H9 (cell line): ENCODE results near the gene HOGA1. TPM values are rescaled to one million over a fixed set of nuclear protein-coding genes. Genes with fewer than 3 reads are reported as not detected.

Experiments
- DNase-seq: peaks from one replicate; pipeline ENCODE4 v3.0.0-alpha.2; 2017
- H2AFZ ChIP-seq: one replicate; pipeline ENCODE4 v1.6.1; 2013; ENCODE audit warnings: mild to moderate bottlenecking, low read length, control low read depth, moderate library complexity
- H2AK5ac ChIP-seq: 2 replicates; pipeline ENCODE4 v1.6.1; 2013; ENCODE audit warnings: low read length, control low read depth, mixed read lengths; ENCODE audit not compliant: insufficient read length
- H2BK120ac ChIP-seq: one replicate; pipeline ENCODE4 v1.6.1; 2013; ENCODE audit warnings: low read depth, mild to moderate bottlenecking, low read length, control low read depth, inconsistent platforms; ENCODE audit not compliant: poor library complexity, severe bottlenecking
- H2BK12ac ChIP-seq: 2 replicates; pipeline ENCODE4 v1.6.1; 2013; ENCODE audit warnings: low read length, control low read depth, mixed read lengths, low read depth; ENCODE audit not compliant: insufficient read length
- H2BK15ac ChIP-seq: 2 replicates; pipeline ENCODE4 v1.6.1; 2013; ENCODE audit warnings: low read depth, low read length, control low read depth
- H2BK20ac ChIP-seq: one replicate; pipeline ENCODE4 v1.6.1; 2013; ENCODE audit warnings: low read depth, mild to moderate bottlenecking, low read length, control low read depth, inconsistent platforms; ENCODE audit not compliant: poor library complexity, severe bottlenecking
- H2BK5ac ChIP-seq: 2 replicates; pipeline ENCODE4 v1.6.1; 2013; ENCODE audit warnings: low read length, control low read depth, mixed read lengths; ENCODE audit not compliant: insufficient read length
- H3K14ac ChIP-seq: 2 replicates; pipeline ENCODE4 v1.6.1; 2013; ENCODE audit warnings: low read length, control low read depth; ENCODE audit not compliant: insufficient read depth
- H3K18ac ChIP-seq: 2 replicates; pipeline ENCODE4 v1.6.1; 2013; ENCODE audit warnings: low read depth, mild to moderate bottlenecking, mixed read lengths, low read length, control low read depth; ENCODE audit not compliant: insufficient read length
- H3K23ac ChIP-seq: 2 replicates; pipeline ENCODE4 v1.6.1; 2013; ENCODE audit warnings: low read length, control low read depth, mixed read lengths, low read depth; ENCODE audit not compliant: insufficient read length
- H3K23me2 ChIP-seq: 2 replicates; pipeline ENCODE4 v1.6.1; 2013; ENCODE audit warnings: low read depth, mild to moderate bottlenecking, mixed read lengths, low read length, control low read depth; ENCODE audit not compliant: insufficient read length, poor library complexity, severe bottlenecking
- H3K27ac ChIP-seq: 2 replicates; pipeline ENCODE4 v1.5.1; 2013; ENCODE audit warnings: low read length, control low read depth, mixed read lengths, low read depth; ENCODE audit not compliant: insufficient read length
- H3K27me3 ChIP-seq: 2 replicates; pipeline ENCODE4 v1.6.1; 2013; ENCODE audit warnings: low read length, control low read depth, inconsistent platforms; ENCODE audit not compliant: insufficient read depth
- H3K4ac ChIP-seq: 2 replicates; pipeline ENCODE4 v1.6.1; 2013; ENCODE audit warnings: low read depth, mild to moderate bottlenecking, control low read depth, inconsistent platforms, low read length, moderate library complexity
- H3K4me1 ChIP-seq: 2 replicates; pipeline ENCODE4 v1.6.1; 2013; ENCODE audit warnings: low read length, control low read depth, inconsistent platforms; ENCODE audit not compliant: insufficient read depth
- H3K4me2 ChIP-seq: 2 replicates; pipeline ENCODE4 v1.6.1; 2013; ENCODE audit warnings: low read length, control low read depth, mixed read lengths; ENCODE audit not compliant: insufficient read length, insufficient read depth
- H3K56ac ChIP-seq: 2 replicates; pipeline ENCODE4 v1.6.1; 2013; ENCODE audit warnings: low read depth, mild to moderate bottlenecking, mixed read lengths, low read length, control low read depth; ENCODE audit not compliant: insufficient read length
- H3K79me1 ChIP-seq: 2 replicates; pipeline ENCODE4 v1.6.1; 2013; ENCODE audit warnings: low read depth, mild to moderate bottlenecking, moderate library complexity, low read length, control low read depth, inconsistent platforms; ENCODE audit not compliant: insufficient read depth, poor library complexity, severe bottlenecking
- H3K79me2 ChIP-seq: 2 replicates; pipeline ENCODE4 v1.6.1; 2013; ENCODE audit warnings: low read length, control low read depth, inconsistent platforms; ENCODE audit not compliant: insufficient read depth
- H3K9ac ChIP-seq: 2 replicates; pipeline ENCODE4 v1.6.1; 2013; ENCODE audit warnings: low read length, control low read depth, mixed read lengths; ENCODE audit not compliant: insufficient read length; ENCODE audit errors: extremely low read depth
- H3K9me3 ChIP-seq: one replicate; pipeline ENCODE4 v1.6.1; 2013; ENCODE audit warnings: low read depth, low read length, inconsistent platforms; ENCODE audit not compliant: control insufficient read depth
- H3T11ph ChIP-seq: one replicate; pipeline ENCODE4 v1.6.1; 2013; ENCODE audit warnings: mild to moderate bottlenecking, low read length, control low read depth, inconsistent platforms
- H4K20me1 ChIP-seq: one replicate; pipeline ENCODE4 v1.6.1; 2013; ENCODE audit not compliant: control insufficient read depth, insufficient read length, insufficient read depth
- H4K5ac ChIP-seq: 2 replicates; pipeline ENCODE4 v1.6.1; 2013; ENCODE audit warnings: low read depth, mild to moderate bottlenecking, mixed read lengths, low read length, control low read depth; ENCODE audit not compliant: insufficient read length
- H4K8ac ChIP-seq: replicated peaks from 2 replicates; pipeline ENCODE4 v1.6.1; 2013; ENCODE audit warnings: low read length, control low read depth, mixed read lengths, low read depth; ENCODE audit not compliant: insufficient read length
- H4K91ac ChIP-seq: 2 replicates; pipeline ENCODE4 v1.6.1; 2013; ENCODE audit warnings: low read depth, mild to moderate bottlenecking, moderate library complexity, mixed read lengths, low read length, control low read depth; ENCODE audit not compliant: insufficient read length
- H3K27ac Mint-ChIP-seq, 3 experiments: 2 replicates in 2 of 3; 3 replicates in 1 of 3; pipeline ENCODE4 v1.8.0; 2020 to 2021; ENCODE audit warnings: mixed read lengths in 3 of 3, mild to moderate bottlenecking in 1 of 3, moderate library complexity in 1 of 3
- H3K27me3 Mint-ChIP-seq: 2 replicates; pipeline ENCODE4 v1.8.0; 2021; ENCODE audit warnings: low read depth, mild to moderate bottlenecking, moderate library complexity, mixed read lengths
- H3K36me3 Mint-ChIP-seq, 3 experiments: 2 replicates in 2 of 3; 3 replicates in 1 of 3; pipeline ENCODE4 v1.8.0; 2020 to 2021; ENCODE audit warnings: low read depth in 3 of 3, mixed read lengths in 3 of 3; ENCODE audit not compliant: insufficient read depth in 1 of 3
- H3K4me1 Mint-ChIP-seq, 2 experiments: 2 replicates each; pipeline ENCODE4 v1.8.0; 2020; ENCODE audit warnings: mixed read lengths in 2 of 2
- H3K4me3 Mint-ChIP-seq, 2 experiments: 2 replicates in 1 of 2; 3 replicates in 1 of 2; pipeline ENCODE4 v1.8.0; 2020 to 2021; ENCODE audit warnings: mild to moderate bottlenecking in 2 of 2, mixed read lengths in 2 of 2, moderate library complexity in 1 of 2
- H3K9me3 Mint-ChIP-seq, 2 experiments: 2 replicates in 1 of 2; 3 replicates in 1 of 2; pipeline ENCODE4 v1.8.0; 2020; ENCODE audit warnings: mild to moderate bottlenecking in 2 of 2, mixed read lengths in 2 of 2, moderate library complexity in 1 of 2
- WGBS: extraction: QIAGEN DNeasy Blood & Tissue Kit; methylation state at CpG from one replicate; pipeline ENCODE4 v1.1.7; 2013; ENCODE audit warnings: missing lambda C conversion rate, low lambda C conversion rate, mixed read lengths; ENCODE audit not compliant: insufficient read length; ENCODE audit errors: extremely low coverage; 5-methylcytosine and 5-hydroxymethylcytosine counted together
- total RNA-seq: library from RNA; stranded (reverse); gene quantifications from 2 replicates; pipeline ENCODE4 v1.2.1, GENCODE V29; 2021
- TF ChIP-seq, protein P1 (sequence below): fragments of 200-600 bp; sonication (generic); conservative IDR thresholded peaks from 3 replicates; pipeline ENCODE4 v1.8.0; 2021; ENCODE audit warnings: antibody characterized with exemption, mild to moderate bottlenecking

HOGA1 gene
- total RNA-seq, 1 experiment from 2014 or later = 0.79 TPM

DNA sequence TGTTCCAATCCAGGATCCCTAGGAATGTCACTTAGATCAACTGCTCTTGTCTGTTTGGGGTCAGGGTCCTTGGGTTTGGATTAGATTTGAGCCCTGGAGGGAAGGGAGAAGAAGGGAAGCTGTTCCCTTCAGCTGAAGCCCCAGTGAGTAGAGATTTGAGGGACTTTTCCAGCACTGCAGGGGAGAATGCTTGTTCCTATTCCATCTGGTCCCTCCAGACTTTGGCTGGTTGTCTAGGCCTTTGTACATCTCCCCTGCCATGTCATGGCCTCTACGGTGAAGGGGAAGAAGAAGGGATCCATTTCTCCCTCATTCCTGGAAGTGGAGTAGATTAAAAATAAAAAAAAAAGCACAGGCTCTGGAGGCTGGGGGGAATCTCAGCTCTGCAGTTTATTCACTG, 16.4 kb downstream of the HOGA1 start:
- no CpG with 5 or more reads among the region's 1 CpG for WGBS
- Mint-ChIP-seq H3K9me3 (no peaks in the 10 kb centered on the region), H3K27ac (no peak overlapping the region), H3K4me3 (no peak overlapping the region), H3K4me1 (peaks cover 6 to 11% of the 10 kb centered on the region in 2 experiments; a peak in 3 of 4 replicates), H3K27me3 (no peaks in the 10 kb centered on the region; the same call in 1 of the 2 replicates), H3K36me3 (no peaks in the 10 kb centered on the region)
- H3K4me1 ChIP-seq = no peaks in the 10 kb centered on the region
- H3K79me2 ChIP-seq = no peaks in the 10 kb centered on the region
- H4K5ac ChIP-seq = no peak overlapping the region
- no peaks in the 10 kb centered on the region for H3K23me2 ChIP-seq
- no peak overlapping the region for H2BK15ac ChIP-seq
- no peak overlapping the region for H3K4ac ChIP-seq
- H3K23ac ChIP-seq = no peak overlapping the region
- no peak overlapping the region for H2BK5ac ChIP-seq
- H3K14ac ChIP-seq = no peak overlapping the region
- H4K8ac ChIP-seq = no peak overlapping the region
- no peak overlapping the region for H3T11ph ChIP-seq
- H3K9ac ChIP-seq = no peak overlapping the region
- H3K56ac ChIP-seq = no peak overlapping the region
- TF ChIP-seq, protein P1, sequence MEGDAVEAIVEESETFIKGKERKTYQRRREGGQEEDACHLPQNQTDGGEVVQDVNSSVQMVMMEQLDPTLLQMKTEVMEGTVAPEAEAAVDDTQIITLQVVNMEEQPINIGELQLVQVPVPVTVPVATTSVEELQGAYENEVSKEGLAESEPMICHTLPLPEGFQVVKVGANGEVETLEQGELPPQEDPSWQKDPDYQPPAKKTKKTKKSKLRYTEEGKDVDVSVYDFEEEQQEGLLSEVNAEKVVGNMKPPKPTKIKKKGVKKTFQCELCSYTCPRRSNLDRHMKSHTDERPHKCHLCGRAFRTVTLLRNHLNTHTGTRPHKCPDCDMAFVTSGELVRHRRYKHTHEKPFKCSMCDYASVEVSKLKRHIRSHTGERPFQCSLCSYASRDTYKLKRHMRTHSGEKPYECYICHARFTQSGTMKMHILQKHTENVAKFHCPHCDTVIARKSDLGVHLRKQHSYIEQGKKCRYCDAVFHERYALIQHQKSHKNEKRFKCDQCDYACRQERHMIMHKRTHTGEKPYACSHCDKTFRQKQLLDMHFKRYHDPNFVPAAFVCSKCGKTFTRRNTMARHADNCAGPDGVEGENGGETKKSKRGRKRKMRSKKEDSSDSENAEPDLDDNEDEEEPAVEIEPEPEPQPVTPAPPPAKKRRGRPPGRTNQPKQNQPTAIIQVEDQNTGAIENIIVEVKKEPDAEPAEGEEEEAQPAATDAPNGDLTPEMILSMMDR = no peak
- H2AK5ac ChIP-seq = no peak overlapping the region
- H3K18ac ChIP-seq = no peak overlapping the region
- DNase-seq = no peak
- H3K9me3 ChIP-seq = no peaks in the 10 kb centered on the region
- H3K4me2 ChIP-seq = no peak overlapping the region
- H2BK120ac ChIP-seq = no peak overlapping the region
- no peak overlapping the region for H2BK20ac ChIP-seq
- no peak overlapping the region for H4K91ac ChIP-seq
- H3K79me1 ChIP-seq = no peaks in the 10 kb centered on the region
- no peak overlapping the region for H2AFZ ChIP-seq
- H2BK12ac ChIP-seq = no peak overlapping the region
- H4K20me1 ChIP-seq = no peaks in the 10 kb centered on the region
- H3K27ac ChIP-seq = no peak overlapping the region
- no peaks in the 10 kb centered on the region for H3K27me3 ChIP-seq
